Measurements from ENCODE around the gene APCDD1L. TPM values are rescaled to one million over a fixed set of nuclear protein-coding genes. Genes with fewer than 3 reads are reported as not detected.
"Not testable (repeated sequence)": the region's sequence is repeated elsewhere in the genome, so short reads cannot be mapped to it uniquely, and the experiment has no call there.

Gene APCDD1L
- total RNA-seq, 1 experiment from 2014 or later: not detected

- DNase-seq (ENCODE audit: extremely low read depth, low read depth): no peak
These were observed 3.2 kb upstream of the APCDD1L start for GRCh38 chr20:58518387-58518786.

GRCh38 chr20:58514321-58515232, 622 bp downstream of the APCDD1L start:
- no peak for DNase-seq (ENCODE audit: extremely low read depth, low read depth)

- no peak for DNase-seq (ENCODE audit: extremely low read depth, low read depth)
These were observed 1.5 kb downstream of the APCDD1L start for GRCh38 chr20:58513580-58514285.

GRCh38 chr20:58512808-58513552, 2.2 kb downstream of the APCDD1L start:
- DNase-seq (ENCODE audit: extremely low read depth, low read depth): no peak

- DNase-seq (ENCODE audit: extremely low read depth, low read depth): no peak
These were observed 3.3 kb downstream of the APCDD1L start for GRCh38 chr20:58511861-58512260.

GRCh38 chr20:58511364-58511763, 3.8 kb downstream of the APCDD1L start:
- DNase-seq (ENCODE audit: extremely low read depth, low read depth): no peak

- DNase-seq (ENCODE audit: extremely low read depth, low read depth): no peak
These were observed 4.3 kb downstream of the APCDD1L start for GRCh38 chr20:58510921-58511320.

GRCh38 chr20:58508762-58509395, 6.3 kb downstream of the APCDD1L start:
- no peak for DNase-seq (ENCODE audit: extremely low read depth, low read depth)

- not testable (repeated sequence) for DNase-seq (ENCODE audit: extremely low read depth, low read depth)
These were observed 8.2 kb downstream of the APCDD1L start for GRCh38 chr20:58506999-58507398.

- no peak for DNase-seq (ENCODE audit: extremely low read depth, low read depth)
These were observed 10.6 kb downstream of the APCDD1L start for GRCh38 chr20:58504566-58504965.

- DNase-seq (ENCODE audit: extremely low read depth, low read depth): no peak
These were observed 11.5 kb downstream of the APCDD1L start for GRCh38 chr20:58503668-58504067.

- DNase-seq (ENCODE audit: extremely low read depth, low read depth): no peak
These were observed 14.9 kb downstream of the APCDD1L start for GRCh38 chr20:58500256-58500655.

- DNase-seq (ENCODE audit: extremely low read depth, low read depth): no peak
These were observed 16.6 kb downstream of the APCDD1L start for GRCh38 chr20:58498470-58499068.

GRCh38 chr20:58497724-58498469, 17.3 kb downstream of the APCDD1L start:
- no peak for DNase-seq (ENCODE audit: extremely low read depth, low read depth)

- no peak for DNase-seq (ENCODE audit: extremely low read depth, low read depth)
These were observed 18.0 kb downstream of the APCDD1L start for GRCh38 chr20:58497076-58497641.

GRCh38 chr20:58496429-58496769, 18.8 kb downstream of the APCDD1L start:
- no peak for DNase-seq (ENCODE audit: extremely low read depth, low read depth)

- no peak for DNase-seq (ENCODE audit: extremely low read depth, low read depth)
These were observed 19.4 kb downstream of the APCDD1L start for GRCh38 chr20:58495623-58496428.

GRCh38 chr20:58494923-58495622, 20.1 kb downstream of the APCDD1L start:
- no peak for DNase-seq (ENCODE audit: extremely low read depth, low read depth)
